NCI-H1048 (cell line): ENCODE measurements around the gene KRT73.

Experiments
- DNase-seq: peaks from one replicate; lab custom pipeline; 2025; lab: John Stamatoyannopoulos, UW

KRT73 gene

GRCh38 chr12:52618866-52619265, 507 bp upstream of the KRT73 start:
- DNase-seq = no peak

GRCh38 chr12:52617403-52617785, 965 bp downstream of the KRT73 start:
- DNase-seq = no peak

GRCh38 chr12:52616680-52617402, 1.5 kb downstream of the KRT73 start:
- DNase-seq = no peak

GRCh38 chr12:52615912-52616311, 2.4 kb downstream of the KRT73 start:
- no peak for DNase-seq

GRCh38 chr12:52615208-52615868, 3.0 kb downstream of the KRT73 start:
- no peak for DNase-seq

GRCh38 chr12:52614381-52615207, 3.8 kb downstream of the KRT73 start:
- DNase-seq = no peak

GRCh38 chr12:52613384-52614030, 4.9 kb downstream of the KRT73 start:
- DNase-seq = no peak

GRCh38 chr12:52612431-52613383, 5.7 kb downstream of the KRT73 start:
- no peak for DNase-seq

- no peak for DNase-seq
Measured at GRCh38 chr12:52611080-52611468, 7.3 kb downstream of the KRT73 start.

- DNase-seq = no peak
Measured at GRCh38 chr12:52608826-52609630, 9.3 kb downstream of the KRT73 start.

- DNase-seq = no peak
Measured at GRCh38 chr12:52608161-52608560, 10.2 kb downstream of the KRT73 start.

GRCh38 chr12:52607314-52607713, 11.0 kb downstream of the KRT73 start:
- DNase-seq = no peak

- no peak for DNase-seq
Measured at GRCh38 chr12:52606581-52607218, 11.7 kb downstream of the KRT73 start.

GRCh38 chr12:52606096-52606495, 12.3 kb downstream of the KRT73 start:
- DNase-seq = no peak

GRCh38 chr12:52605542-52605941, 12.8 kb downstream of the KRT73 start:
- no peak for DNase-seq

GRCh38 chr12:52604859-52605258, 13.5 kb downstream of the KRT73 start:
- no peak for DNase-seq

- no peak for DNase-seq
Measured at GRCh38 chr12:52603314-52603713, 15.0 kb downstream of the KRT73 start.

GRCh38 chr12:52602552-52602951, 15.8 kb downstream of the KRT73 start:
- DNase-seq = no peak

GRCh38 chr12:52601671-52602070, 16.7 kb downstream of the KRT73 start:
- no peak for DNase-seq

- DNase-seq = no peak
Measured at GRCh38 chr12:52600941-52601481, 17.3 kb downstream of the KRT73 start, which contains the start of gene KRT72. TSS of gene KRT72 (minus strand) at chr12:52601463. CDS start at chr12:52601452, 11 bp downstream.
